ENCODE measurements around the gene WNK4.
"Not testable (repeated sequence)": the region's sequence is repeated elsewhere in the genome, so short reads cannot be mapped to it uniquely, and the experiment has no call there.

The WNK4 gene

DNA sequence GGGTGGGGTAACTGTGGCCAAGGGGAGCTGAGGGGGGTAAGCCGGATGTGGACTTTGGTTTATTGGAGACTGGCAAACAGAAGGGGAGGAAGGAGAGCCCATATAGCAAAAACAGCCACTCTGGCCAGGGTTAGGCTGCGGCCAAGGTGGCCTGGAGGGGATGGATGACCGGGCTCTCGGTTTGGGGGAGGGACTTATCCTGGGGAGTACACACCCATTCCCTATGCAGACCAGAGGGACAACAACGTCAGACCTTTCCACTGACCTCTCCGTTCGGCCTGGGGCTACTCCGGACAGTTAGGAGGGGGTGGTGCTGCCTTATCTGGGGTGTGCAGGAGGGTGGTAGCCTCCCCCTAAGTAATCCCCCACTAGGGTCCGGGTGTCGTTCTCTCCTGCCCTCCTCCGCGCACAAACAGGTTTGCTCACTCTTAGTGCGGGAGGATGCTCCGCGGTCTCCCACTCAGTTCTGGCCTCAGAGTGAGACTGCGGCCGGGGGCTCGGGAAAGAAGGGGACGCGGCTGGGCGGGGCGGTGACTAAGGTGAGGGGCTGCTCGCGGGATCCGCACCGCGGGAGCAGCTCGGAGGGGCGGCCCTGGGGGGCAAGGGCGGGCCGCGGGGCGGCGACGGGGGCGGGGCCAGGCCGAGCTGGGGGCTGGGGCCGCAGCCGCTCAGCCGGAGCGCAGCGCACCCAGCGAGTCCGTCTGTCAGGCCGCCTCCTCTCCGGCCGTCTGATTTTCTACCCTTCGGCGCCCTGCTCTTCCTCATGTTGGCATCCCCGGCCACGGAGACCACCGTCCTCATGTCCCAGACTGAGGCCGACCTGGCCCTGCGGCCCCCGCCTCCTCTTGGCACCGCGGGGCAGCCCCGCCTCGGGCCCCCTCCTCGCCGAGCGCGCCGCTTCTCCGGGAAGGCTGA is at the start of gene WNK4:
TSS of gene WNK4 (plus strand) at position 675 of the 915 bp plus-strand sequence. CDS start at position 764, 89 bp downstream.
- DNase-seq = no peak

DNA sequence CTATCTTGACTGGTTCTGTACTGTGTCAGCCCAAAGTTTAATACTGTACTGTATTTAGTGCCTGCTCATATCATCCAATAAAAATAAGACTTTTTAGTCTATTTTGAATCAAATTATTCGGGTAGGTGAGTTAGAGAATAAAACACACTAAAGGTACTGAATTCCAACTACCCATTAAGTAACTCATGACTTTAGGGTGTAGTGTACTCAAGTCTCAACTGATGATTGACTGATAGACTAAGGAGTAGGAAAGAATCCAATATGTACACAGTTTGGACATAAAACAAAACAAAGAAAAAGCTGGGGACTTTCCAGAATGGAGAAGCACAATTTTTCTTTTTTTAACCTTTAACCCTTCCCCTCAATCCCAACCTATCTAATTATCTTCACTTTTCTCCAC is 39.7 kb upstream of the WNK4 start:
- no peak for DNase-seq

DNA sequence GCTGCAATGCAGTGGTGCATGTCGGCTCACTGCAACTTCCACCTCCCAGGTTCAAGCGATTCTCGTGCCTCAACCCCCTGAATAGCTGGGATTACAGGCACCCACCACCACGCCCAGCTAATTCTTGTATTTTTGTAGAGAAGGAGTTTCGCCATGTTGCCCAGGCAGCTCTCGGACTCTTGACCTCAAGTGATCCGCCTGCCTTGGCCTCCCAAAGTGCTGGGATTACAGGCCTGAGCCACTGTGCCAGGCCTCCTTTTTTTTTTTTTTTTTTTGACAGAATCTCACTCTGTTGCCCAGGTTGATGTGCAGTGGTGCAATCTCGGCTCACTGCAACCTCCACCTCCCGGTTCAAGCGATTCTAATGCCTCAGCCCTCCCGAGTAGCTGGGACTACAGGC is 37.5 kb upstream of the WNK4 start:
- not testable (repeated sequence) for DNase-seq

DNA sequence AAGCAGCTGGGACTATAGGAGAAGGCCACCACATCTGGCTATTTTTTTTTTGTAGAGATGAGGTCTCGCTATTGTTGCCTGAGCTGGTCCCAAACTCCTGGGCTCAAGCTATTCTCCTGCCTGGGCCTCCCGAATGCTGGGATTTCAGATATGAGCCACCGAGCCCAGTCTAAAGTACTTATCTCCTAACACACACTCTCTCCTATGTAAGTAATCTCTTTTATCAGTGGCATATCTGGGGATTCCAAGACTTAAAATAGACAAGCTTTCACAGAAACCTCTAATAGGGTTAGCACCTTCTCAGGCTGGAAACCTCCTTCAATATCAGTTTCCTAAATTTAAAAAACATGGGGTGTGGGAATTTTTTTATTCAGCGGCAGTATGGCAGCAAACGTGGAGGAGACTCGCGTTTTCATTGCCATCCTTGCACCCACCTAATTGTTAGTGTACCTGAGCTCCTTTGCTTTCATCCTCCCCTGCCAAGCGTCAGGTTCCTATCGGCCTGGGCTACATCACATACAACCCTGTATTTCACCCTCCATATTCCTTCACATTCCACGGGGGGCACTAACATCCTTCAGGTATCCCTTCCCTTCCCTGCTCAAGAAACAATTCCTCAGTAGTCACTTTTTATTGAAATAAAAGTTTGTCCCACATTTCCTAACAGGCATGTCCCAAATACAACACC is 36.7 kb upstream of the WNK4 start:
- no peak for DNase-seq

DNA sequence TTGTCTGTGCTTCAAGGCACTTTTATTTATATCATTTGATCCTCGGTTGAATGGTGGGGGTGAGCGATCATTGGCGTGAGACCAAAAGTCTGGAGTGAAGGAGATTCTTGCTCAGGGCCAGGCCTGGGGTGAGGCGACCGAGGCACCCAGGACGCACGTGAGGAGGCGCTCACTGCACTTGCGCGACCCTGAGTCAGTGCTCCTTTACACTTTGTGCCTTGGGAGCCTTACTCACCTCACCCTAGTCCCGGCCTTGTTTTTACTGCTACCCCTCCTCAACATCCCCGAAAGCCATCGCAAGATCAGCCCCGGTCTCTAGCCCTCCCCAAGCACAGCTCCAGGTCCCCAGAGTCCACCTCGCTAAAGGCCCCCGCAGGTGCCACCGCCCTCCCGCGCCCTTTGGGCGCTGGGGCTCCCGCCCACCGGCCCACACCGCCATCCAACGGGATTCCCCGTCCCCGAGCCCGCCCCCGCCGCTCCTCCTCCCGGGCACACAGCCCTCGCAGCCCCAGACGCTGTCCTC is 36.1 kb upstream of the WNK4 start:
- DNase-seq = peak in 33 of 51 donors; percentile 26 to 90 (median 76)

DNA sequence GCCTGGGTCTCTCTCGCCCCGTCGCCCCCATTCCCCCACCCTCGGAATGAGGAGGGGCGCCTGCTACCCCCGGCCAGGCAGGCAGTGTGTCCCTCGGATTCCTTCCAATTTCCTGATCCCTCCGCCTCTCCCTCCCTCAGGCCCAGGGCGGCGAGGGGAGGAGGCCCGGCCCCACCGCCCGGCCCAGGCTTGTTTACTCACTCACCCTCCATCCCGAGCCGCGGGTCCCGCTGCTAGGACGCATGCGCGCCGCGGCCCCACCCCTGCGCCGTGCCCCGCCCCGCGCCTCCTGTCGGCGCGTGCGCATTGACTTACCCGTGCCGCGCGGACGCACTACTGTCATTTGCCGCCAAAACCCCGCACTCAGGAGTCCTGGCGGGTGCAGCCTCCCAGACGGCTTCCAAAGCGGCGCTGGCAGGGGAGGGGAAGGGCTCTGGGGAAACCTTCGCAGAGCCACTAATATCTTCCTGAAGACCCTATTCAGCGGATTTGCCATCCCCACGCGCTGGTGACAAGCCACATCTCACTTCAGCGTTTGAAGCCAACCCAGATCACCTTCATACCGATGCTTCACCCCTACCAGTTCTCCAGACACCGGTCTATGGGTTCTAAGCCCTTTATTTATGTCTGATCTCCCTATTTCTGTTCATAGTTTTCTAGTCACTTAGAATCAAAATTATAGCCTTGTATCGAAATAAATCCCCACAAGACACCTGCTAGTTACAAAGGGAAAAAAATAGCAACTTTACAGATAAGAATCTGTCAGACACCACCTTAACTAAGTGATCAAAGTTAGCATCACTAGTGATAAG is 35.4 kb upstream of the WNK4 start, which contains the start of gene EZH1:
TSS of gene EZH1 (minus strand) at position 235 of the 812 bp plus-strand sequence. CDS start 16,099 bp downstream, outside the sequence.
- peak; percentile 54 to 92 (median 82) for DNase-seq

DNA sequence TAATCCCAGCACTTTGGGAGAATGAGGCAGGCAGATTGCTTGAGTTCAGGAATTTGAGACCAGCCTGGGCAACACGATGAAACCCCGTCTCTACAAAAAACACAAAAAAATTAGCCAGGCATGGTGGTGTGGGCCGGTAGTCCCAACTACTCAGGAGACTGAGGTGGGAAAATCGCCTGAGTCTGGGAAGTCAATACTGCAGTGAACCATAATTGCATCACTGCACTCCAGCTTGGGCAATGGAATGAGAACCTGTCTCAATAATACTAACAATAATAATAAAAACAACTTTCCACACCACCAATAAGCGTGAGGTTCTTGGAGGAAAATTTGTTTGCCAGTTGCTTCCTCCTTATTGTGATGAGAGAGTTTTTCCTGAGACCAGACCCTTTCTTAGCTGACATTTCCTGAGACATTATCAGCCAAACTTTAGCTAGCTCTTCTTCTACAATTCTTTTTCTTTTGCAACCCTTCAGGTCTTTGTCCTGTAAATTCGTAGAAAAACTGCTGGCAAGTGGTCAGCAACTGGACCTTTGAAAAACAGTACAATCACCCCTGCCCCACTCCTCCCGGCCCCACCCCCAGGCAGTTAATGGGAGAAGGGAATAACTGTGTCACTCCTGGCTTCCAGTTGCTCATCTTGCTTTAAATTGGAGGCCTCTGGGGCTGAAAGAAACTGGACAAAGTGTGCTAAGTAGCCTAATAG is 32.1 kb upstream of the WNK4 start:
- no peak for DNase-seq

DNA sequence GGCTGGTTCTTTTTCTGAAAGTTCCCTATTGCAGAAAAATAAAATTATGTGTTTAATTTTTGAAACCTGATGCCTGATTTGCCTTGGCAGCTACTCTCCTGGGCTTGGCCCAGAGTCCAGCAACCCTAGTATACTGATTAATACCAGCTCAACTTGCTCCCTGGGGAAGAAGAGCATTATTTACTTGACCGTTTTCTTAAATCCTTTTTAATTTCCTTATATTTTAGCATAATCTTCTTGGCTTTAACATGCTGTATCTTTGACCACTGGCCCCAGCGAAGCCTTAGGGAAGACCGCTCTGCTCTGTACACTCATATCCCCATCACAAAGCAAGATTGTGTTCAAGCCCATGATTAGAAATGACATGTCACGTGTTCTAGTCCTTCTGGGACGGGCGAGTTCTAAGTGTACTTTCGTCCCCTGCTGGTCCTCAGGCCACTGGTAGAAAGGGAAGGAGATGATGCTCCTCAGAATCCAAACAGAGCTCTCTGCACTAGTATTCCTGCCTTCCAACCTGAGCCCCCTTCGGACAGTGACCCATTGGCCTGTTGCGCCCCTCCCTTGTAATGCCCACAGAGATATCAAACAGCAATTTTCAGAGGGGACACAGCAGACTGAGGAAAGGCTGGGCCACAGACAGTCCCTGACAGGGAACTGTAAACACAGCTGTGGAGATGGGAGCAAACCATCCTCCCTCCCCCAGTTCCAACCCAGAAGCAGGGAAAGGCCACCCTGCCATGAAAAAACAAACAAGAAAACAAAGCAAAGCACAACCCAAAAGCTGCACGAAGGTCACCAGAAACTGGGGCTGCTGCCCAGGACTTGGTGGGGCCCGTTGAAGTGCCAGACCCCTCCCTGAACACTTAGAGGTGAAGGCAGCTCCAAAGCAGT is 31.3 kb upstream of the WNK4 start:
- peak in 3 of 51 donors; percentile 11 to 47 (median 20) for DNase-seq

DNA sequence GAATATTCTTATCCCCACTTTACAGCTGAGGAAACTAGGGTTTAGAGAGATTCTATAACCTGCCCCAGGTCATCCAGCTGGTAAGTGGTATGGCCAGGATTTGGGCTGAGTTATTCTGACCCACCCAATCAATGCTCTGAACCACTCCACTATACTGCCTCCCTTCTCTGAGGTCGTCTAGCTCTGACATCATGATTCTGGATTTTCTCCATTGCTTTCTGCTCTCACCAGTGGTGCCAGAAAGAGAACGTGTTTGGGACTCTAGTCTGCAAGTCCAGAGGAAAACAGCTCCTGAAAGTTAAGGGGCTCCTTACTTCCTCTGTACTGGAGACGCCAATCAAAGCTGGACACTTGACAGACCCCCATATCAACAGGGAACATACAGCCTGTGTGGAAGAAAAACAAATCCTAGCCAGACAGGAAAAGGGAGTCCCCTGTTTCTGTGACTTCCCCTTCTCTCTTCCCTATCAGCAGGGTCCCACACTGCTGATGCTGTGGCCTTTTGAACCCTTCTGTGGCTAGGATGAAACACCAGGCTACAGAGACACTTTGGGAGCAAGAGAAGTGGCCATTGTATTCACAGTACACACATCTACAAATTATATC is 29.6 kb upstream of the WNK4 start:
- peak in 1 of 51 donors; percentile 4 for DNase-seq

DNA sequence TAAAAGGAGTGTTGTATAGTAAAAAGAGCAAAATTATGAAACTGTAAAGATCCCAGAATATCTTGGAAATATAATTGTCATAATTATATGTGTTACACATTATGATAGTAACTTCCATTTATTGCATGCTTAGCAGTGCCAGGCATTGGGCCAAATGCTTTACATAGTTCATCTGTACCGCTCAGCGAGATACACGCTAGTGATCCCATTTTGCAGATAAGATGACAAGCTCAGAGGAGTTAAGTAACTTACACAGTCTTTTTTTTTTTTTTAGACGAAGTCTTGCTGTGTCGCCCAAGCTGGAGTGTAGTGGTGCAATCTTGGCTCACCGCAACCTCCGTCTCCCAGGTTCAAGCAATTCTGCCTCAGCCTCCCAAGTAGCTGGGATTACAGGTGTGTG is 28.8 kb upstream of the WNK4 start:
- no peak for DNase-seq

DNA sequence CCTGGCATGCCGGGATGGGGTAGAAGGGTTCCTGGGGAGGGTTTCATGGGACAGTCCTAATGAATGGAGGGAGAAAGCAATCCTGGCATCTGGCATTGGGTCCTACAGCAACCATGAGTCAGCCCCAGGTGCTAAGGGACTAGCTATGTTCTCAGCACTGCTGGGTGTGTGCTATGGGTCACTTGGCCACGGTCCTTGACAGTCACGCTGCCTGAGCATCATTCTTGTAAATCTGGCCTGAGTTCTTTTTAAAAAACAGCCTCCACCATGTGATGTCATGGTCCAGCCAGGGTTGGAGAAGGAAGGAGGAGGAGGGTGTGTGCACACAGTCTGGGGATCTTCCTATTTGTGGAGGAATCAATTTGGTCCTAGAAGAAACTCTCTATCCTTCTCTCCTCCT is 25.6 kb upstream of the WNK4 start:
- peak in 1 of 51 donors; percentile 7 for DNase-seq

DNA sequence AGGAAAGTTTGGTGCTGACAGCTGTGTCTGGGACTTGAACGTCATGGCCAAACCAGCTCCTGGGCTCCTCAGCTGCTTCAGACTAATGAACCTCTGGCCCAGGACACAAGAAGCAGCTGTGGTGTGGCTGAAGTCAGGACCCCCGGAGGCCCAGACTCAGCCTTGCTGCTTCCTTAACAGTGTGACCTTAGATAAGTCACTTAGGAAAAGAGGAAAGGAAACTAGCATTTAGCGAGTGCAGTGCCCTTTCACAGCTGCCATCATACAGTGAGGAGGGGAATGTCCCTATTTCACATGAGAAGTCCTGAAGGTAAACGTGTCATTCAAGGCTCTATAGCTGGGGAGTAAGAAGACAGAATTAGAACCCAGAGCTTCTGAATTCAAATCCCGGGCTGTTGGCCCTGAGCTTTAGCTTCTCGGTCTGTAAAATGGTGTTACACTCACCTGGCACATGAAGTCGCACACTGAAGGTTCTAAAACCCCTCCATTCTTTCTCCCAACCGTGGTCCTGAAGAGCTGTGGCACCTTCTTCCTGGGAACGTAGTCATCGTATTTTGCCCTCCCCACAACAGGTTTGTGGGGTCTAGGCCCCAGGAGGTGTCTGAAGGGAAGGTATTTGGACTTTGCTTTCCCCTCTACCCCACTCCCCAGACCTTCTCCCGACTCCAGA is 20.3 kb upstream of the WNK4 start:
- DNase-seq = no peak

DNA sequence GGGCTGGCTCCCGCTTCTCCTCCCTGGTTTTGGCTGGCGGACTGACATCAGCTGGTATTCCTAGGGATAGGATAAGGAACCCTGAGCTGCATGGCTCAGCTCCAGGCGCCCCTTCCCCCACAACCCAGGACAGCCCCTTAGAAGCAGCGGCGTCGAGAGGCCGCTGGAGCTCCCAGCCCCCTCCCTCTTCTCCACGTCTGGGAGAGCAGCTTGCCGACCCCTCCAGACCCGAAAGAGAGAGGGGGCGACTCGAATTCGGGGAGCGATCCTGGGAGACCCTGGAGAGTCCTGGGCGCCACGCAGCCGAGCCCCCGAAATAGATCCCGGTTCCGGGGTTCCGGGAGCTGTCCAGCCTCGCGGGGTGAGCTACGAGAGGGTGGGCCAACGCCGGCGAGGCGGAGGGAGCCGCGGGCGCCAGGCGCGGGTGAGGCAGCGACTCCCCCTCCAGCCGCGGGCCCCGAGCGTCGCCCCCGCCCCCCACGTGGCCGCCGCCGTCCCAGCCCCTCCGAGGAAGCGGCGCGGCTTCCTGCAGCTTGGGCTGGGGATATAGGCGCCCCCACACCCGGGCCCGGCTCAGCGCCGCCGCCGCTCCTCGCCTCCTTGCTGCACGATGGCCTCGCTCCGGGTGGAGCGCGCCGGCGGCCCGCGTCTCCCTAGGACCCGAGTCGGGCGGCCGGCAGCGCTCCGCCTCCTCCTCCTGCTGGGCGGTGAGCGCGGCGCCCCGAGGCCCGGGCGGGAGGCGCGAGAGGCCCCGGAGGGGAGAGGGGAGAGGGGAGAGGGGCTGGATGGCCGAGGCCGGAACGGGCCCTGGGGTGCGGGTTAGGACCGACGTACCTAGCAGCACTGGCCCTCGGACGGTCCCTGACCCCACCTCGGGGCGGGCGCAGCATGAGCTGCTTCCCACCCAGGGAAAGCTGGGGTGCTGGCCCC is 19.5 kb upstream of the WNK4 start, which contains the start of gene RAMP2:
TSS of gene RAMP2 (plus strand) at position 576 of the 930 bp plus-strand sequence. CDS start at position 611, 35 bp downstream.
- DNase-seq = no peak

DNA sequence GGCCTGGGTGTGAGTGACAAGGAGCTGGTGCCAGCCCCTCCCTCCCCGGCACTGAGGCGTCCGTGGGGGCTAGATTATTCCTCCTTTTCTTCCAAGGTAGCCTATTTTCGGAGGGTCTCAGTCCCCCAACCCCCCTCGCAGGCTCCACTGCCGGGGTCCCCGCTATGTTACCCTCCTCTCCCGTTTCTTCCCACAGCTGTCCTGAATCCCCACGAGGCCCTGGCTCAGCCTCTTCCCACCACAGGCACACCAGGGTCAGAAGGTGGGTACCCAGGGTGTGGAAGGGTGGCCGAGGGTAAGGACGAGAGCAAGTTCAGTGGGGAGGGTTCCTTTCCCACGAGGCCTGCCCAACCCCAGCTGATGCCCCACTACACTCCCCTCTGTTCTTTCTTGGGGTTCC is 18.8 kb upstream of the WNK4 start:
- DNase-seq = no peak

DNA sequence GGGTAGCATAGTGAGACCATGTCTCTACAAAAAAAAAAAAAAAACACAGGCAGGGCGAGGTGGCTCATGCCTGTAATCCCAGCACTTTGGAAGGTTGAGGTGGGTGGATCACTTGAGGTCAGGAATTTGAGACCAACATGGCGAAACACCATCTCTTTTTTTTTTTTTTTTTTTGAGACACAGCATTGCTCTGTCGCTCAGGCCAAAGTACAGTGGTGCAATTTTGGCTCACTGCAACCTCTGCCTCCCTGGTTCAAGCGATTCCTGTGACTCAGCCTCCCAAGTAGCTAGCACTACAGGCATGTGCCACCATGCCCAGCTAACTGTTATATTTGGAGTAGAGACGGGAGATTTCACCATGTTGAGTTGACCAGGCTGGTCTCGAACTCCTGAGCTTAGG is 14.3 kb upstream of the WNK4 start:
- DNase-seq = no peak

DNA sequence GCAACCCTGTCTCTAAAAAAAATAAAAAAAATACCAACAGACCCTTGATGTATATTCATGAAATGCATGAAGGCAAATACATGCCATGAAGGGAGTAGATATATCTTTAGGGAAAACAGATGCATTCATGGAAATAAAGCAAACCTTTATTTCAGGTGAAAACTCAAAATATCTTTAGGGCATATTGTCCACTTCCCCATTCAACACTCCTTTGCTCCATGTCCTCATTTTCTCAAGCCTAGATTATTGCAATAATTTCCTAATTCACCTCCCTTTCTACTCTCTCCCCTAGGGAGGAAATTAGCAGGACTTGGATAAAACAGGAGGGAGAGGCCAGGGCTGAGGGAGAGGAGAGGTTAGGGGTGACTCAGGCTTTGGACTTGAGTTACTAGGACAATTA is 12.9 kb upstream of the WNK4 start:
- no peak for DNase-seq

DNA sequence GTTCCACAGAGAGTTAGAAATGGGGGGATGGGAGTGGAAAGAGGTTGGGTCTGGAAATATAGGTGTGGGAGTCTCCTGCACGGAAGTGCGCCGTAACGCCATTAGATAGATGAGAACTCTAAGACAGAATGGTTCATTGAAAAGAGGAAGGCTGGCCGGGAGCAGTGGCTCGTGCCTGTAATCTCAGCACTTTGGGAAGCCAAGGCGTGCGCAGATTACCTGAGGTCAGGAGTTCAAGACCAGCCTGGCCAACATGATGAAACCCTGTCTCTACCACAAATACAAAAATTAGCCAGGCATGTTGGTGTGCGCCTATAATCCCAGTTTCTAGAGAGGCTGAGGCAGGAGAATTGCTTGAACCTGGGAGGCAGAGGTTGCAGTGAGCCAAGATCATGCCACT is 12.4 kb upstream of the WNK4 start:
- DNase-seq = not testable (repeated sequence)
